Stimulated activated CD8-positive, alpha-beta memory T cell treated with anti-CD3 and anti-CD28 coated beads, Interleukin-15, amount 100 ng/mL, for 4 hours (primary cell): ENCODE results near the gene ACSF3.

Source experiments
- DNase-seq, 2 donors: peaks; one replicate each; pipeline ENCODE4 v3.0.0-alpha.2; 2020; ENCODE audit warnings: low read depth in 2 of 2

ACSF3 gene

GRCh38 chr16:89201439-89202377 lies 108.1 kb downstream of the ACSF3 start:
- DNase-seq, result peak; percentile 46 to 48

GRCh38 chr16:89202422-89203215 lies 109.0 kb downstream of the ACSF3 start:
- no peak for DNase-seq
